Activated B cell treated with CpG ODN at 0.5 μM for 24 hours (primary cell): ENCODE measurements around the gene PRR36. TPM values are rescaled to one million over a fixed set of nuclear protein-coding genes. Genes with fewer than 3 reads are reported as not detected.

Source experiments
- ATAC-seq: fragments of 200-7000 bp; cut with Tn5 transposase; one replicate; pipeline ENCODE4 v1.10.0; 2021; ENCODE audit warnings: low read depth, mild to moderate bottlenecking, moderate library complexity
- CTCF ChIA-PET: fragments of 350-600 bp; sonication (Branson Sonifier 250); formaldehyde crosslinking; loops from one replicate; lab custom pipeline; 2021; ENCODE audit warnings: antibody characterized with exemption; lab: Charles Lee
- POLR2A ChIA-PET: fragments of 350-600 bp; sonication (Branson Sonifier 250); formaldehyde crosslinking; loops from one replicate; lab custom pipeline; 2021; ENCODE audit warnings: antibody characterized with exemption; lab: Charles Lee
- DNase-seq: peaks from one replicate; pipeline ENCODE4 v3.0.0; 2022
- H3K27ac Mint-ChIP-seq: one replicate; pipeline ENCODE4 v1.8.0; 2020; ENCODE audit warnings: mixed read lengths
- H3K27me3 Mint-ChIP-seq: one replicate; pipeline ENCODE4 v1.8.0; 2021; ENCODE audit warnings: mixed read lengths
- H3K36me3 Mint-ChIP-seq: one replicate; pipeline ENCODE4 v1.8.0; 2021; ENCODE audit warnings: low read depth, mixed read lengths
- H3K4me1 Mint-ChIP-seq: one replicate; pipeline ENCODE4 v1.8.0; 2021; ENCODE audit warnings: mixed read lengths
- H3K4me3 Mint-ChIP-seq: one replicate; pipeline ENCODE4 v1.8.0; 2020; ENCODE audit warnings: mild to moderate bottlenecking, mixed read lengths
- H3K9me3 Mint-ChIP-seq: one replicate; pipeline ENCODE4 v1.8.0; 2020; ENCODE audit warnings: mixed read lengths
- intact Hi-C: fragments of 100-400 bp; cut with micrococcal nuclease; formaldehyde crosslinking; loops from one replicate; pipeline ENCODE4 v1.15.1; 2024
- total RNA-seq: library from RNA; stranded (reverse); gene quantifications from 2 replicates; pipeline ENCODE4 v1.2.3, GENCODE V29; 2022
- TF ChIP-seq, protein P1 (sequence below): fragments of 200-600 bp; IDR thresholded peaks from one replicate; pipeline ENCODE4 v1.8.0; 2022; ENCODE audit warnings: antibody characterized with exemption, mild to moderate bottlenecking

Gene PRR36
- total RNA-seq, 1 donor from 2014 or later, result not detected

DNA sequence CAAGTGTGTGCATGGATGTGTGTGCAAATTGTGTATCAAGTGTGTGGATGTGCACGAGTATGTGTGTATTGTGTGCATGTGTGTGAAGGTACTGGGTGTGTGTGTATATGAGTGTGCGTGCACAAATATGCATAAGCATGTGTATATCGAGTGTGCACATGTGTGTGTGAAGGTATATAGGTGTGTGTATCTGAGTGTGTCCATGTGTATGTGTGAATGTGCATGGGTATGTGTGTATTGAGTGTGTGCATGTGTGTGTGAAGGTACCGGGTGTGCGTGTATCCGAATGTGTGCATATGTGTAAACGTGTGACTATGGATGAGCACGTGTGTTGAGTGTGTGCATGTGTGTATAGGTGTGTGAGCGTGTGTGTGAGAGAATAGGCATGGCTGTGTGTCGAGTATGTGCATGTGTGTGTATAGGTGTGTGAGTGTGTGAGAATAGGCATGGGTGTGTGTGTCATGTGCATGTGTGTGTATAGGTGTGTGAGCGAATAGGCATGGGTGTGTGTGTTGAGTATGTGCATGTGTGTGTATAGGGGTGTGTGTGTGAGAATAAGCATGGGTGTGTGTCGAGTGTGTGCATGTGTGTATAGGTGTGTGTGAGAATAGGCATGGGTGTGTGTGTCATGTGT lies 31.4 kb downstream of the PRR36 start:
- no peak for DNase-seq
- H3K27ac Mint-ChIP-seq, result no peak overlapping the region
- no peaks in the 10 kb centered on the region for H3K27me3 Mint-ChIP-seq
- no peaks in the 10 kb centered on the region for H3K9me3 Mint-ChIP-seq
- H3K4me3 Mint-ChIP-seq, result no peak overlapping the region
- no peaks in the 10 kb centered on the region for H3K36me3 Mint-ChIP-seq
- H3K4me1 Mint-ChIP-seq, result no peaks in the 10 kb centered on the region
- intact Hi-C loops, result no loop called here
- ATAC-seq, result no peak
- CTCF ChIA-PET, result no interaction called here
- POLR2A ChIA-PET, result no interaction called here
- TF ChIP-seq, protein P1, sequence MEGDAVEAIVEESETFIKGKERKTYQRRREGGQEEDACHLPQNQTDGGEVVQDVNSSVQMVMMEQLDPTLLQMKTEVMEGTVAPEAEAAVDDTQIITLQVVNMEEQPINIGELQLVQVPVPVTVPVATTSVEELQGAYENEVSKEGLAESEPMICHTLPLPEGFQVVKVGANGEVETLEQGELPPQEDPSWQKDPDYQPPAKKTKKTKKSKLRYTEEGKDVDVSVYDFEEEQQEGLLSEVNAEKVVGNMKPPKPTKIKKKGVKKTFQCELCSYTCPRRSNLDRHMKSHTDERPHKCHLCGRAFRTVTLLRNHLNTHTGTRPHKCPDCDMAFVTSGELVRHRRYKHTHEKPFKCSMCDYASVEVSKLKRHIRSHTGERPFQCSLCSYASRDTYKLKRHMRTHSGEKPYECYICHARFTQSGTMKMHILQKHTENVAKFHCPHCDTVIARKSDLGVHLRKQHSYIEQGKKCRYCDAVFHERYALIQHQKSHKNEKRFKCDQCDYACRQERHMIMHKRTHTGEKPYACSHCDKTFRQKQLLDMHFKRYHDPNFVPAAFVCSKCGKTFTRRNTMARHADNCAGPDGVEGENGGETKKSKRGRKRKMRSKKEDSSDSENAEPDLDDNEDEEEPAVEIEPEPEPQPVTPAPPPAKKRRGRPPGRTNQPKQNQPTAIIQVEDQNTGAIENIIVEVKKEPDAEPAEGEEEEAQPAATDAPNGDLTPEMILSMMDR, result no peak

DNA sequence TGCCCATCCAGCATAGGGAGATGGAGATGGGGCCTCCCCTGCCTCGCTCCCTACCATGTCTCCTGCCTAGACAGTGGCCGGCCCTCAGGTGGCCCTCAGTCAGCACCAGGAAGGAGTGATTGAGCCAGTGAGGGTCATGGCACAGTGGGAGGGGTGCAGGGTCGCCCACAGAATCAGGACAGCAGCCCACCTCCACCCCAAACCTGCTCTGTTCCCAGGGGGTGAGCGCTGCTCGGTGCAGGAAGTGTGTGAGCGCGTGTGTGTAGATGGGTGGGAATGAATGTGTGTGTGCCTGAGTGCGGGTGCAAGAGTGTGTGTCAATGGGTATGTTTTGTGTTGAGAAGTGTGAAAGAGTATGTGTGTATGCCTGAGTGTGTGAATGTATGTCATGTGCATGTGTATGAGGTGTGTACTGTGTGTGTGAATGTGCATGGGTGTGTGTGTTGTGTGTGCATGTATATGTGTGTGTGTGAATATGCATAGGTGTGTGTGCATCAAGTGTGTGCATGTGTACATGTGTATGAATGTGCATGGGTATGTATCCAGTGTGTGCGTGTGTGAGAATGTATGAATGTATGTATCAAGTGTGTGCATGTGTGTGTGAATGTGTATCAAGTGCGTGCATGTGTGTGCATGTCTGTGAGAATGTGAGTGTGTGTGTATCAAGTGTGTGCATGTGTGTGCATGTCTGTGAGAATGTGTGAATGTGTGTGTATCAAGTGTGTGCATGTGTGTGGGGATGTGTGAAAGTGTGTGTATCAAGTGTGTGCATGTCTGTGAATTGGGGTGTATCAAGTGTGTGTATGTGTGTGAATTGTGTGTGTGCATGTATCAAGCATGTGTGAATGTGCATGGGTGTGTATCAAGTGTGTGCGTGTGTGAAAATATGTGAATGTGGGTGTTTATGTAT lies 32.2 kb downstream of the PRR36 start:
- no peaks in the 10 kb centered on the region for H3K4me1 Mint-ChIP-seq
- no peaks in the 10 kb centered on the region for H3K36me3 Mint-ChIP-seq
- CTCF ChIA-PET, result no interaction called here
- POLR2A ChIA-PET, result no interaction called here
- DNase-seq, result no peak
- no peak for ATAC-seq
- no peak overlapping the region for H3K27ac Mint-ChIP-seq
- intact Hi-C loops, result no loop called here
- H3K9me3 Mint-ChIP-seq, result no peaks in the 10 kb centered on the region
- no peaks in the 10 kb centered on the region for H3K27me3 Mint-ChIP-seq
- TF ChIP-seq, protein P1, result no peak
- H3K4me3 Mint-ChIP-seq, result no peak overlapping the region

DNA sequence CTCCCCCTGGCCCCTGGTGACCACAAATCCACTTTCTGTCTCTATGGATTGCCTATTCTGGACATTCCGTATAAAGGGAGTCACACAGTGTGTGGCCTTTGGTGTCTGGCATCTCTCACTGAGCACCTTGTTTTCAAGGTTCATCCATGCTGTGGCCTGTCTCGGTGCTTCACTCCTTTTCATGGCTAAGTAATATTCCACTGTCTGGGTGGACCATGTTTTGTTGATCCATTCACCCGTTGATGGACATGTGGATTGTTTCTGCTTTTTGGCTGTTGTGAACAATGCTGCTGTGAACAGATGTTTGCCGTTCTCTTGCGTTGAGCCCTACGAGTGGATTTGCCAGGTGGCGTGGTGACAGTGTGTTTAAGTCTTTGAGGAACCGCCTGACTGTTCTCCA lies 33.6 kb downstream of the PRR36 start:
- H3K36me3 Mint-ChIP-seq, result no peaks in the 10 kb centered on the region
- H3K27me3 Mint-ChIP-seq, result no peaks in the 10 kb centered on the region
- H3K9me3 Mint-ChIP-seq, result no peaks in the 10 kb centered on the region
- H3K4me1 Mint-ChIP-seq, result no peaks in the 10 kb centered on the region
- DNase-seq (no peak), ATAC-seq (no peak)
- TF ChIP-seq, protein P1, result no peak
- POLR2A ChIA-PET, result no interaction called here
- no peak overlapping the region for H3K27ac Mint-ChIP-seq
- CTCF ChIA-PET, result no interaction called here
- no peak overlapping the region for H3K4me3 Mint-ChIP-seq
- intact Hi-C loops, result no loop called here

DNA sequence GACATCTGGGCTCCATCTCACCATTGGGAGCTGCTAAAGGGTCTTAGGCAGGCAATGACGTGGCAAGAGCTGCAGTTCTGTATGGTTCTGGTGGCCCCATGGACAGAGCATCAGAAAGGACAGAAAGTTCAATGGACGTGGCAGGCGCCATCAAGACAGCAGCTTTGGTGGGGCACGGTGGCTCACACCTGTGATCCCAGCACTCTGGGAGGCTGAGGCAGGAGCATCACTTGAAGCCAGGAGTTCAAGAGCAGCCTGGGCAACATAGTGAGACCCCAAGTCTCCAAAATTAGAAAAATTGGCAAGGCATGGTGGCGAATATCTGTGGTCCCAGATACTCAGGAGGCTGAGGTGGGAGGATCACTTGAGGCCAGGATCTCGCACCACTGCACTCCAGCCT lies 34.7 kb downstream of the PRR36 start:
- DNase-seq (no peak), ATAC-seq (no peak)
- TF ChIP-seq, protein P1, result no peak
- H3K27me3 Mint-ChIP-seq, result no peaks in the 10 kb centered on the region
- CTCF ChIA-PET, result no interaction called here
- no peak overlapping the region for H3K4me3 Mint-ChIP-seq
- H3K4me1 Mint-ChIP-seq, result no peaks in the 10 kb centered on the region
- no peaks in the 10 kb centered on the region for H3K9me3 Mint-ChIP-seq
- no peaks in the 10 kb centered on the region for H3K36me3 Mint-ChIP-seq
- intact Hi-C loops, result no loop called here
- no peak overlapping the region for H3K27ac Mint-ChIP-seq
- POLR2A ChIA-PET, result no interaction called here
